GM23338 (cell line): ENCODE results near the gene RNF166. TPM values are rescaled to one million over a fixed set of nuclear protein-coding genes. Genes with fewer than 3 reads are reported as not detected.

ENCODE experiments used
- ATAC-seq: fragments of 200-7000 bp; cut with Tn5 transposase; 3 replicates; pipeline ENCODE4 v1.9.1; 2020
- DNase-seq: peaks from one replicate; pipeline ENCODE4 v3.0.0-alpha.2; 2015; ENCODE audit warnings: low spot score
- H2AFZ ChIP-seq: fragments of 200-600 bp; sonication (generic); 2 replicates; pipeline ENCODE4 v1.8.0; 2016; ENCODE audit warnings: antibody characterized with exemption, mild to moderate bottlenecking, moderate library complexity
- H3F3A ChIP-seq: fragments of 200-600 bp; sonication (generic); replicated peaks from 2 replicates; pipeline ENCODE4 v1.8.0; 2017; ENCODE audit warnings: antibody characterized with exemption, mixed run types, low read depth
- H3K27ac ChIP-seq: fragments of 200-600 bp; sonication (generic); 2 replicates; pipeline ENCODE4 v1.6.1; 2016; ENCODE audit warnings: low read depth
- H3K27me3 ChIP-seq: fragments of 200-600 bp; sonication (generic); 2 replicates; pipeline ENCODE4 v1.8.0; 2016; ENCODE audit warnings: mild to moderate bottlenecking, mixed run types, moderate library complexity; ENCODE audit not compliant: insufficient read depth
- H3K36me3 ChIP-seq: fragments of 200-600 bp; sonication (generic); 2 replicates; pipeline ENCODE4 v1.8.0; 2016; ENCODE audit warnings: mild to moderate bottlenecking; ENCODE audit not compliant: insufficient read depth
- H3K4me1 ChIP-seq: fragments of 200-600 bp; sonication (generic); 2 replicates; pipeline ENCODE4 v1.8.0; 2016; ENCODE audit warnings: mild to moderate bottlenecking, moderate library complexity; ENCODE audit not compliant: insufficient read depth
- H3K4me2 ChIP-seq: fragments of 200-600 bp; sonication (generic); 2 replicates; pipeline ENCODE4 v1.7.1; 2017; ENCODE audit warnings: mixed run types
- H3K4me3 ChIP-seq: fragments of 200-600 bp; sonication (generic); 2 replicates; pipeline ENCODE4 v1.6.1; 2016; ENCODE audit warnings: mixed run types
- H3K79me2 ChIP-seq: fragments of 200-600 bp; sonication (generic); replicated peaks from 2 replicates; pipeline ENCODE4 v1.8.0; 2017; ENCODE audit warnings: mild to moderate bottlenecking; ENCODE audit not compliant: insufficient read depth
- H3K9me2 ChIP-seq: fragments of 200-600 bp; sonication (generic); 2 replicates; pipeline ENCODE4 v1.8.0; 2017; ENCODE audit not compliant: insufficient read depth
- H4K20me1 ChIP-seq: fragments of 200-600 bp; sonication (generic); replicated peaks from 2 replicates; pipeline ENCODE4 v1.8.0; 2017; ENCODE audit warnings: mild to moderate bottlenecking; ENCODE audit not compliant: insufficient read depth
- H3K27ac Mint-ChIP-seq: 2 replicates; pipeline ENCODE4 v1.8.0; 2020; ENCODE audit warnings: inconsistent platforms, mild to moderate bottlenecking, moderate library complexity, mixed read lengths
- H3K27me3 Mint-ChIP-seq: 3 replicates; pipeline ENCODE4 v1.8.0; 2022; ENCODE audit warnings: low read depth, mild to moderate bottlenecking, moderate library complexity, mixed read lengths, inconsistent platforms; ENCODE audit not compliant: insufficient read depth, poor library complexity
- H3K36me3 Mint-ChIP-seq: 3 replicates; pipeline ENCODE4 v1.8.0; 2021; ENCODE audit warnings: low read depth, mild to moderate bottlenecking, inconsistent platforms, moderate library complexity, mixed read lengths
- H3K4me1 Mint-ChIP-seq: 3 replicates; pipeline ENCODE4 v1.8.0; 2020; ENCODE audit warnings: mild to moderate bottlenecking, inconsistent platforms, mixed read lengths
- H3K4me3 Mint-ChIP-seq: 3 replicates; pipeline ENCODE4 v1.8.0; 2021; ENCODE audit warnings: moderate library complexity, mild to moderate bottlenecking, inconsistent platforms, mixed read lengths
- H3K9me3 Mint-ChIP-seq: 3 replicates; pipeline ENCODE4 v1.8.0; 2020; ENCODE audit warnings: moderate library complexity, mild to moderate bottlenecking, inconsistent platforms, mixed read lengths
- CREB1 ChIP-seq: fragments of 250-450 bp; sonication (Bioruptor Pico); IDR thresholded peaks from 2 replicates; pipeline ENCODE4 v1.5.0; 2020; ENCODE audit warnings: low read depth, mild to moderate bottlenecking, moderate library complexity
- NANOG ChIP-seq: IDR thresholded peaks from 2 replicates; pipeline ENCODE4 v1.6.1; 2016; ENCODE audit warnings: antibody characterized with exemption, borderline replicate concordance
- POLR2AphosphoS5 ChIP-seq: IDR thresholded peaks from 2 replicates; pipeline ENCODE4 v1.6.1; 2016; ENCODE audit warnings: antibody characterized with exemption, low read depth
- STAT1 ChIP-seq: IDR thresholded peaks from one replicate; pipeline ENCODE4 v1.6.1; 2016; ENCODE audit warnings: antibody characterized with exemption; ENCODE audit not compliant: unreplicated experiment
- polyA plus RNA-seq: library from polyadenylated mRNA; unstranded; fragments of >200 nt; fragmentation: Nextera tagmentation; extraction: Ambion mirVana; gene quantifications from 2 replicates; pipeline ENCODE4 v1.2.1, GENCODE V29; 2016
- total RNA-seq: library from RNA; depleted of rRNA; stranded (reverse); fragments of >200 nt; shearing (Covaris generic); gene quantifications from 2 replicates; pipeline ENCODE4 v1.2.3, GENCODE V29; 2014
- TF ChIP-seq, protein P1 (sequence below): IDR thresholded peaks from 2 replicates; pipeline ENCODE4 v1.6.1; 2016; ENCODE audit warnings: antibody characterized with exemption
- TF ChIP-seq, protein P2 (sequence below), 2 experiments: fragments of 200-600 bp in 1 of 2; sonication (generic) in 1 of 2; conservative IDR thresholded peaks; 2 replicates each; pipeline versions ENCODE4 v1.5.1 to v1.6.1; 2016 to 2017; ENCODE audit warnings: antibody characterized with exemption in 2 of 2, low read depth in 2 of 2, mild to moderate bottlenecking in 2 of 2, moderate library complexity in 1 of 2

The RNF166 gene
- total and polyA plus RNA-seq, 2 experiments from 2014 or later: 24.9 to 43.4 TPM

DNA sequence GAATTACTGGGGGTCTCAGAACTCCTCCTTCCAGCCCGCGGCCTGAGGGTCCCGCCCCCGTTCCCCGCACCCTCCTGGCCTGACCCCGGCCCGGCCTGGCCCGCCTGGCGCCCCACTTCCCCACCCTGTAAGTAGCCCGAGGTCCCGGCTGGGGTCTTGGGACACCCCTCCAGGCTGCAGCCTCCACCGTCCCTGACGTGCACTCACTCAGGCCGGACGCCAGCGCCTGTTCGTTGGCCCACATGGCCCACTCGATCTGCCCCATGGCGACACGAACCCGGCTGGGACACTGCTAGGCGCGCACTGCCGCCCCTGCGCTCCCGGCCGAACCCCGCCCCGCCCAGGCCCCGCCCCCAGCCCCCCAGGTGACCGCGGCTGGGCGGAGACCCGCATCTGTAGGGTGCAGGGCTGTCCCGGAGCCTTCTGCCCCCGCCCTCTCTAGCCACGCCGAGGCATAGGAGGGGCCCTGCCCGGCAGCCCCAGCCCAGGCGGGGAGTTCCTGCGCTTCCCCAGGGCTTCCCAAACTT is 55.4 kb downstream of the RNF166 start, which contains the start of gene CYBA:
Gene CYBA (minus strand): TSS at position 305 of the 527 bp plus-strand sequence. CDS start 40 bp downstream, at position 265.
- TF ChIP-seq POLR2AphosphoS5 (peak; percentile 96), STAT1 (no peak)

DNA sequence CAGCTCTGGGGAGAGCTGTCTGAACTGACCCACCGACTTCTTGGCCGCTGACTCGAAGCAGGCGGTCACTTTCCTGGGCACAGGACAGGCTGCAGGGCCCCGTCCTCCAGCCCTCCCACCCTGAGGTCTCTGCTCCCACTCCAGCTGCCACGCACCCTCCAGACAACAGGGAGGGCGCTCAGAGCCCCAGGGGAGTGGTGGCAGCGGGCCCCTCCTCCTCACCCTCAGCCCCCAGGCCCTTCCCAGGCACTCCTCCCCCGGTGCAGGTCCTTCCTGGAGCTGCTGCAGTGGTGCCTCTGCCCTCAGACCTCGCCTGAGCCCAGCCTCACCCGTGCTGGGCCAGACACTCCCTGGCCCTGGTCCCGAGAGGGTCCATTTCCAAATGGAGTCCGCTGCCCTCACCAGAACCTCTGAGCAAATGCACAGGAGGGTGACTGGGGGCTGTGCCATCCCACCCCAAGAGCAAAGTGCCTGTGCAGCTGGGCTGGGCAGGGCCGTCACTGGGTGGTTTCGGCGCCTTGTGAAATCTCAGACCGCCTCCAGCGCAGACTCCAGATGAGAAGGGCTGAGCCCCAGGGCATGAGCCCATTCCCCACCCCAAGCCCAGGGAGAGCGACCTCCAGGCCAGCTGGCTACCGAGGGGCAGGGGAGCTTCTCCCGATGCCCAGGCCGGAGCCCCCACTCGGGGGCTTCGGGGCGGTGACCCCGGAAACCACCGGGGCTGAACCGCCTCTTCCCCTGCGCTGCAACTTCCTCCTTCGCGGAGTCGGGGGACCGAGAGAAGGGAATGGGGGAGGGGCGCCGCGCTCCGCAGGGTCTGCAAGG is 56.1 kb downstream of the RNF166 start:
- Histone ChIP-seq H3K4me2 (peak overlapping the region; percentile 98), H4K20me1 (peaks cover 7% of the 10 kb centered on the region; the same call in 1 of the 2 replicates), H3K27me3 (no peaks in the 10 kb centered on the region), H3K36me3 (no peaks in the 10 kb centered on the region; the same call in 1 of the 2 replicates), H3K4me3 (peak overlapping the region; percentile 96), H3K27ac (peak overlapping the region; percentile 45; the same call in 1 of the 2 replicates), H3F3A (0 out of 2 replicates have a peak, but pooled peaks cover 4% of the 10 kb centered on the region), H3K4me1 (peaks cover 11% of the 10 kb centered on the region; the same call in 1 of the 2 replicates), H3K9me2 (no peaks in the 10 kb centered on the region), H2AFZ (no peak overlapping the region), H3K79me2 (peaks cover 14% of the 10 kb centered on the region; the same call in 1 of the 2 replicates)
- TF ChIP-seq, protein P1, sequence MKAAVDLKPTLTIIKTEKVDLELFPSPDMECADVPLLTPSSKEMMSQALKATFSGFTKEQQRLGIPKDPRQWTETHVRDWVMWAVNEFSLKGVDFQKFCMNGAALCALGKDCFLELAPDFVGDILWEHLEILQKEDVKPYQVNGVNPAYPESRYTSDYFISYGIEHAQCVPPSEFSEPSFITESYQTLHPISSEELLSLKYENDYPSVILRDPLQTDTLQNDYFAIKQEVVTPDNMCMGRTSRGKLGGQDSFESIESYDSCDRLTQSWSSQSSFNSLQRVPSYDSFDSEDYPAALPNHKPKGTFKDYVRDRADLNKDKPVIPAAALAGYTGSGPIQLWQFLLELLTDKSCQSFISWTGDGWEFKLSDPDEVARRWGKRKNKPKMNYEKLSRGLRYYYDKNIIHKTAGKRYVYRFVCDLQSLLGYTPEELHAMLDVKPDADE: no peak
- Mint-ChIP-seq H3K4me3 (peak overlapping the region; percentile 87), H3K27me3 (peaks cover 5% of the 10 kb centered on the region), H3K36me3 (peaks cover 18% of the 10 kb centered on the region), H3K9me3 (no peaks in the 10 kb centered on the region), H3K27ac (peak overlapping the region; percentile 44), H3K4me1 (peaks cover 8% of the 10 kb centered on the region; the same call in 2 of the 3 replicates)
- ATAC-seq (peak; percentile 35), DNase-seq (peak; percentile 64)

More for the DNA sequence above, 55.4 kb downstream of the RNF166 start, which contains the start of gene CYBA:
- Histone ChIP-seq H2AFZ (no peak within 1 kb of the TSS), H3F3A (0 out of 2 replicates have a peak, but pooled peaks cover 4% of the 10 kb centered on the region), H3K27me3 (no peaks in the 10 kb centered on the region), H3K9me2 (no peaks in the 10 kb centered on the region), H3K4me1 (peaks cover 11% of the 10 kb centered on the region; the same call in 1 of the 2 replicates), H3K36me3 (no peaks in the 10 kb centered on the region; the same call in 1 of the 2 replicates), H3K79me2 (peaks cover 14% of the 10 kb centered on the region; the same call in 1 of the 2 replicates), H3K4me2 (peak within 1 kb of the TSS; percentile 98), H4K20me1 (peaks cover 7% of the 10 kb centered on the region; the same call in 1 of the 2 replicates), H3K27ac (peak within 1 kb of the TSS; percentile 76; the same call in 1 of the 2 replicates), H3K4me3 (peak within 1 kb of the TSS; percentile 96)
- peak within 1 kb of the TSS; percentile 44 for H3K27ac Mint-ChIP-seq
- H3K36me3 Mint-ChIP-seq: peaks cover 17% of the 10 kb centered on the region
- no peaks in the 10 kb centered on the region for H3K9me3 Mint-ChIP-seq
- ATAC-seq (peak; percentile 87), DNase-seq (peak; percentile 81)
- H3K4me3 Mint-ChIP-seq: peak within 1 kb of the TSS; percentile 87
- peaks cover 8% of the 10 kb centered on the region; the same call in 2 of the 3 replicates for H3K4me1 Mint-ChIP-seq
- peaks cover 4% of the 10 kb centered on the region for H3K27me3 Mint-ChIP-seq

DNA sequence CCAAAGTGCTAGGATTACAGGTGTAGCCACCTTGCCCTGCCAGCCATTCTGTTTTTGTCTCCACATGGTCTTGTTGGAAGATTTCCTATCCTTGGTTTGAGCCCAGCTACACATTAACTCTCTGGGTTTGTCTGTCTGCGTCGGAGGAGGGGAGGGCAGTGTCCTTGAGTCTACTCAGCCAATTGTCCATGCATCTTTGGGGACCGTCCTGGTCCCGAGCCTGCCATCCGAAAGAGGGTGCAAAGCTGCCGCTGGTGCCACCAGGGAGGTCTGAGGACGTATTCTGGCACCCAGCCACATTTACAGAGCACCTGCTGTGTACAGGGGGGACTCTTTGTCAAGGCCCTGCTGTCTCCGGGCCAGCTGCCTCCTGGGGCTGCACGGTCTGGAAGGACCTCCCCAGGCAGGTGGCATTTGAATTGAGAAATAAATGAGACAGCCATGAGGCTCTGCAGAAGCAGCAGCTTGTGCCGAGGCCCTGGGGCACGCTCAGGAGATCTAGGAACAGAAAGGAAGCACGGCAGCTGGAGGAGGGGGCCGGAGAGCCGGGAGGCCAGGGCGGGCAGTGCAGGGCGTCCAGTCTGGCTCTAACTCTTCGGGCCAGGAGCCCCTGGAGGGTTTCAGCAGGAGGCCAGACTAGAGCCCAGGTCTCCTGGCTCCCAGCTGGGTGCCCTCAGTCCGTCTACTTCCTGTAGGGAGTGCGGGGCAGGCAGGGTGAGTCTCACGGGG is 56.8 kb downstream of the RNF166 start:
- Mint-ChIP-seq H3K9me3 (no peaks in the 10 kb centered on the region), H3K4me1 (peaks cover 8% of the 10 kb centered on the region), H3K36me3 (peaks cover 18% of the 10 kb centered on the region; the same call in 2 of the 3 replicates), H3K4me3 (peak overlapping the region; percentile 87), H3K27ac (no peak overlapping the region), H3K27me3 (peaks cover 9% of the 10 kb centered on the region)
- H3K9me2 ChIP-seq: no peaks in the 10 kb centered on the region
- H3K4me1 ChIP-seq: peaks cover 11% of the 10 kb centered on the region; the same call in 1 of the 2 replicates
- peaks cover 7% of the 10 kb centered on the region; the same call in 1 of the 2 replicates for H4K20me1 ChIP-seq
- H3K4me3 ChIP-seq: peak overlapping the region; percentile 96
- peak overlapping the region; percentile 98 for H3K4me2 ChIP-seq
- no peaks in the 10 kb centered on the region; the same call in 1 of the 2 replicates for H3K36me3 ChIP-seq
- no peak for ATAC-seq
- no peaks in the 10 kb centered on the region for H3K27me3 ChIP-seq
- no peak overlapping the region for H2AFZ ChIP-seq
- DNase-seq: no peak
- H3K27ac ChIP-seq: no peak overlapping the region
- H3K79me2 ChIP-seq: peaks cover 14% of the 10 kb centered on the region; the same call in 1 of the 2 replicates
- H3F3A ChIP-seq: 0 out of 2 replicates have a peak, but pooled peaks cover 7% of the 10 kb centered on the region
- TF ChIP-seq STAT1: no peak
- TF ChIP-seq CREB1 (CRISPR knock-in tag): no peak
- TF ChIP-seq, protein P2, sequence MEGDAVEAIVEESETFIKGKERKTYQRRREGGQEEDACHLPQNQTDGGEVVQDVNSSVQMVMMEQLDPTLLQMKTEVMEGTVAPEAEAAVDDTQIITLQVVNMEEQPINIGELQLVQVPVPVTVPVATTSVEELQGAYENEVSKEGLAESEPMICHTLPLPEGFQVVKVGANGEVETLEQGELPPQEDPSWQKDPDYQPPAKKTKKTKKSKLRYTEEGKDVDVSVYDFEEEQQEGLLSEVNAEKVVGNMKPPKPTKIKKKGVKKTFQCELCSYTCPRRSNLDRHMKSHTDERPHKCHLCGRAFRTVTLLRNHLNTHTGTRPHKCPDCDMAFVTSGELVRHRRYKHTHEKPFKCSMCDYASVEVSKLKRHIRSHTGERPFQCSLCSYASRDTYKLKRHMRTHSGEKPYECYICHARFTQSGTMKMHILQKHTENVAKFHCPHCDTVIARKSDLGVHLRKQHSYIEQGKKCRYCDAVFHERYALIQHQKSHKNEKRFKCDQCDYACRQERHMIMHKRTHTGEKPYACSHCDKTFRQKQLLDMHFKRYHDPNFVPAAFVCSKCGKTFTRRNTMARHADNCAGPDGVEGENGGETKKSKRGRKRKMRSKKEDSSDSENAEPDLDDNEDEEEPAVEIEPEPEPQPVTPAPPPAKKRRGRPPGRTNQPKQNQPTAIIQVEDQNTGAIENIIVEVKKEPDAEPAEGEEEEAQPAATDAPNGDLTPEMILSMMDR (conservative IDR thresholded peaks at IDR 0.05; ENCODE audit: low read depth in 2 of 2): no peak
- TF ChIP-seq NANOG: no peak
- TF ChIP-seq, protein P1: no peak
